DOHH2 (cell line): ENCODE results near the gene ANKLE2.
"Not testable (repeated sequence)": the region's sequence is repeated elsewhere in the genome, so short reads cannot be mapped to it uniquely, and the experiment has no call there.

Source experiments
- H3F3A ChIP-seq: fragments of 200-600 bp; sonication (generic), shearing (Covaris generic); 2 replicates; pipeline ENCODE4 v1.6.0; 2016; ENCODE audit warnings: antibody characterized with exemption, mild to moderate bottlenecking; ENCODE audit not compliant: control insufficient read depth, insufficient read depth
- H3K27ac ChIP-seq: fragments of 200-600 bp; sonication (generic); 2 replicates; pipeline ENCODE4 v1.5.1; 2014; ENCODE audit warnings: low read depth, mild to moderate bottlenecking, low read length, moderate library complexity
- H3K27me3 ChIP-seq: fragments of 200-600 bp; sonication (generic); 2 replicates; pipeline ENCODE4 v1.6.1; 2014; ENCODE audit warnings: mild to moderate bottlenecking, low read length, mixed read lengths; ENCODE audit not compliant: control insufficient read depth
- H3K36me3 ChIP-seq: fragments of 200-600 bp; sonication (generic); 2 replicates; pipeline ENCODE4 v1.6.1; 2014; ENCODE audit warnings: mild to moderate bottlenecking, low read length, moderate library complexity, mixed read lengths; ENCODE audit not compliant: control insufficient read depth
- H3K4me1 ChIP-seq: fragments of 200-600 bp; sonication (generic); 2 replicates; pipeline ENCODE4 v1.6.1; 2014; ENCODE audit warnings: mild to moderate bottlenecking, low read length, mixed read lengths; ENCODE audit not compliant: control insufficient read depth
- H3K4me2 ChIP-seq: fragments of 200-600 bp; sonication (generic); 2 replicates; pipeline ENCODE4 v1.6.0; 2014; ENCODE audit warnings: mild to moderate bottlenecking, low read length, moderate library complexity
- H3K4me3 ChIP-seq: fragments of 200-600 bp; sonication (generic); 2 replicates; pipeline ENCODE4 v1.5.1; 2014; ENCODE audit warnings: mild to moderate bottlenecking, low read length, mixed read lengths
- H3K79me2 ChIP-seq: fragments of 200-600 bp; sonication (generic); 2 replicates; pipeline ENCODE4 v1.6.1; 2014; ENCODE audit warnings: mild to moderate bottlenecking, low read length, mixed read lengths; ENCODE audit not compliant: control insufficient read depth
- H3K9me2 ChIP-seq: fragments of 200-600 bp; sonication (generic); replicated peaks from 2 replicates; pipeline ENCODE4 v1.6.1; 2014; ENCODE audit warnings: mild to moderate bottlenecking, low read length, mixed read lengths; ENCODE audit not compliant: control insufficient read depth
- H3K9me3 ChIP-seq: fragments of 200-600 bp; sonication (generic); 2 replicates; pipeline ENCODE4 v1.6.1; 2014; ENCODE audit warnings: antibody characterized with exemption, low read length, mixed read lengths; ENCODE audit not compliant: control insufficient read depth, insufficient read depth
- H4K20me1 ChIP-seq: fragments of 200-600 bp; sonication (generic); 2 replicates; pipeline ENCODE4 v1.6.0; 2014; ENCODE audit warnings: low read depth, mild to moderate bottlenecking, antibody characterized with exemption, low read length, moderate library complexity; ENCODE audit not compliant: control insufficient read depth, insufficient read depth
- EZH2phosphoT487 ChIP-seq: fragments of 200-600 bp; sonication (generic); IDR thresholded peaks from 2 replicates; pipeline ENCODE4 v1.6.1; 2017; ENCODE audit warnings: borderline replicate concordance, mild to moderate bottlenecking, antibody characterized with exemption, low read length, moderate library complexity, mixed read lengths
- TF ChIP-seq, protein P1 (sequence below): fragments of 200-600 bp; sonication (generic); IDR thresholded peaks from one replicate; pipeline ENCODE4 v1.5.1; 2014; ENCODE audit warnings: antibody characterized with exemption, mild to moderate bottlenecking, low read depth, low read length; ENCODE audit not compliant: poor library complexity, severe bottlenecking

ANKLE2 gene

DNA sequence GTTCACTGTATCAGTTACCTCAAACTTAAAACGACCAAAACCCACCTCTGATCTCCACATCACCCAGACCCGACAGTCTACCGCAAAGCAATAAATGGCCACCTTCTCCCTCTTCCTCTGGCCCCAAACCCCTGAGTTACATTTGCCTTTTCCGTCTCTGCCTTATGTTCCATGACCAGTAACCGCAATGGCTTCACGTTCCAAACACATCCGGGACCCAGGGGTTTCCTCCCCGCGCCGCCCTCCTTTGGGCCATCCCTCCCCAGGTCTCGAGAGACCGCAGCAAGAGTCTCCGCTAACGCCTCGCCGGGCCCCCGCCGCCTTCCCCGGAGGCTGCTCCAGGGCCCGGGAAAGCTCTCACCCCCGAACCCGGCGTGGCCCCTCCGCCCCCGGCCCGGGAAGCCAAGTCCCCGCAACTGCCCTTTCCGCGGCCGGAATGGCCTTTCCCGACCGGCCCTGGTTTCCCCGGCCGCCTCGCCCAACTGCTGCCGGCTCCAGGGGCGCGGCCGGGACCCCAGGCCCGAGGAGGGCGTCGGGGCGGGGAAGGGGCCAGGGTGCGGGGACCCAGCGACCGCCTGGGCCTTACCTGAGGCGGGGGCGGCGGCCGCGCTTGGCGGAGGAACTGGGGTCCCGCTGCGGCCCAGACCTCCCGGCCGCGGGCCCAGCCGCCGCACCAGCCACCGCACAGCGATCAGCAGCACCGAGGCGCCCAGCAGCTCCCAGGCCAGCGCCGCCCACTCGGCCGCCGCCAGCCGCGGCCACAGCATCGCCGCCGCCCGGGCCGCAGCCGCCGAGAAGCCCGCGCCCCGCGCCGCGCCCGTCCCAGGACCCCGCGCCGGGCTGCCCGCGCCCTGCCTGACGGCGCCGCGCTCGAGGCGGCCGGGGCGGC is at the start of gene ANKLE2:
Gene ANKLE2, minus strand, starts transcription at position 801 of the 889 bp plus-strand sequence. Its CDS starts 34 bp downstream, at position 767.
- Histone ChIP-seq H3K9me2 (no peaks in the 10 kb centered on the region), H3F3A (peaks cover 21% of the 10 kb centered on the region), H3K79me2 (peaks cover 92% of the 10 kb centered on the region), H3K27ac (peak within 1 kb of the TSS; percentile 95), H3K27me3 (no peaks in the 10 kb centered on the region), H3K9me3 (no peaks in the 10 kb centered on the region), H4K20me1 (peaks cover 14% of the 10 kb centered on the region), H3K4me2 (peak within 1 kb of the TSS; percentile 96), H3K36me3 (peaks cover 74% of the 10 kb centered on the region), H3K4me1 (peaks cover 44% of the 10 kb centered on the region), H3K4me3 (peak within 1 kb of the TSS; percentile 82)
- TF ChIP-seq, protein P1, sequence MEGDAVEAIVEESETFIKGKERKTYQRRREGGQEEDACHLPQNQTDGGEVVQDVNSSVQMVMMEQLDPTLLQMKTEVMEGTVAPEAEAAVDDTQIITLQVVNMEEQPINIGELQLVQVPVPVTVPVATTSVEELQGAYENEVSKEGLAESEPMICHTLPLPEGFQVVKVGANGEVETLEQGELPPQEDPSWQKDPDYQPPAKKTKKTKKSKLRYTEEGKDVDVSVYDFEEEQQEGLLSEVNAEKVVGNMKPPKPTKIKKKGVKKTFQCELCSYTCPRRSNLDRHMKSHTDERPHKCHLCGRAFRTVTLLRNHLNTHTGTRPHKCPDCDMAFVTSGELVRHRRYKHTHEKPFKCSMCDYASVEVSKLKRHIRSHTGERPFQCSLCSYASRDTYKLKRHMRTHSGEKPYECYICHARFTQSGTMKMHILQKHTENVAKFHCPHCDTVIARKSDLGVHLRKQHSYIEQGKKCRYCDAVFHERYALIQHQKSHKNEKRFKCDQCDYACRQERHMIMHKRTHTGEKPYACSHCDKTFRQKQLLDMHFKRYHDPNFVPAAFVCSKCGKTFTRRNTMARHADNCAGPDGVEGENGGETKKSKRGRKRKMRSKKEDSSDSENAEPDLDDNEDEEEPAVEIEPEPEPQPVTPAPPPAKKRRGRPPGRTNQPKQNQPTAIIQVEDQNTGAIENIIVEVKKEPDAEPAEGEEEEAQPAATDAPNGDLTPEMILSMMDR, result no peak
- no peak for TF ChIP-seq EZH2phosphoT487

DNA sequence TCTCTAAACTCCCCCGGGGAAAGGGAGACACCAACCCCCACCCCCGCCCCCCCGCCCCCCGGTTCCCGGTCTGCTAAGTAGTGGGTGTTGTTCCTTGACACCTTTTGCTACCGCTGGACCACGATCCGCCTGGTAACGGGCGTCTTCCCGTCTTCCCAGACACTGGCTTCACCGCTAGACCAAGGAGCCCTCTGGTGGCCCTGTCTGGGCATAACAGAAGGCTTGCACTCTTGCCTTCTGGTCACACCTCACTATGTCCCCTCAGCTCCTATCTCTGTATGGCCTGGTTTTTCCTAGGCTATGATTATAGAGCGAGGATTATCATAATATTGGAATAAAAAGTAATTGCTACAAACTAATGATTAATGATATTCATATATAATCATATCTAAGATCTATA is 47.8 kb upstream of the ANKLE2 start:
- Histone ChIP-seq H3K36me3 (peaks cover 59% of the 10 kb centered on the region), H3K79me2 (peaks cover 38% of the 10 kb centered on the region)
- not testable (repeated sequence) for H3K9me3 ChIP-seq, H4K20me1 ChIP-seq, H3K27me3 ChIP-seq, H3F3A ChIP-seq, H3K27ac ChIP-seq, H3K4me3 ChIP-seq, H3K4me1 ChIP-seq, H3K9me2 ChIP-seq, H3K4me2 ChIP-seq

DNA sequence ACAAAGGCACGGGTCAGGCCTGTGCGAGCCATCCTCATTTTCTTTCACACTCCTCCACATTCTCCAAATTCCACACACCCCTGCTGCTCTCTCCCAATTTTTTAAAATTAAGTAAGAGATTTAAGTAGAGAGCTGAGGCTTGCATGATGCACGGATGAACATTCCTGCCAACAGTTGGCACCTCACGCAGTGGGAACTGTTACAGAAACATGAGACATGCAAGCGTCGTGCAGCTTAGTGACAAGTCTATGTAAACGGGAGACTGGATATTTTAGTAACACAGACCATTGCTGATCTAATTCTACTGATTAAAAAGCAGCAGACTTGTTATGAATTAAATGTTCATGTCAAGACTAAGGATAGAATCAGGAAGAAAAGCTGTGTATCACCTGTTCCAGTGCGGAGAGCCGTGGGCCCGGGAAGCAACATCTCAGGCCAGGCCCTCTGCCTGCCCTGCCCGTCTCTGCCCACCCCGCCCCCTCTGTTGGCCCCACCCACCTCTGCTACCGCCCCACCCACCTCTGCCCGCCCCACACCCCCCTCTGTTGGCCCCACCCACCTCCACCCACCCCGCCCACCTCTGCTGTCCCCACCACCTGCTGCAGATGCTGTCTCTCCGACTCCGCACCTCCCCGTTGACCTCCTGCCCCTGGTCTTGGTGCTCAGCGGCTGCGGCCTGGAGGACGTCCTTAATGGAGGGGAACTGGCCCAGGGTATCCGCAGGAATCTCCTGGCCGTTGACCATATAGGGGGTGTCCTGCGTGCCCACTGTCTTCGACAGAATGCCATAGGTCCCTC is 45.9 kb upstream of the ANKLE2 start:
- Histone ChIP-seq H3F3A (no peaks in the 10 kb centered on the region), H3K9me3 (no peaks in the 10 kb centered on the region), H3K79me2 (peaks cover 43% of the 10 kb centered on the region), H3K4me1 (no peaks in the 10 kb centered on the region), H3K27ac (no peak overlapping the region), H3K4me3 (no peak overlapping the region), H3K27me3 (no peaks in the 10 kb centered on the region), H3K9me2 (no peaks in the 10 kb centered on the region), H4K20me1 (no peaks in the 10 kb centered on the region), H3K36me3 (peaks cover 60% of the 10 kb centered on the region), H3K4me2 (no peak overlapping the region)
- no peak for TF ChIP-seq EZH2phosphoT487
- TF ChIP-seq, protein P1, result no peak
